Stimulated activated naive CD8-positive, alpha-beta T cell treated with anti-CD3 and anti-CD28 coated beads, Interleukin-15, amount 100 ng/mL, for 72 hours (primary cell): ENCODE data around the gene BTRC.
A peak's percentile ranks its signal among the peaks of the same experiment; 100 is the strongest.
"Not testable (repeated sequence)": the region's sequence is repeated elsewhere in the genome, so short reads cannot be mapped to it uniquely, and the experiment has no call there.

Source experiments
- ATAC-seq: fragments of 150-1000 bp; cut with Tn5 transposase; 2 replicates; pipeline ENCODE4 v1.10.0; 2021; ENCODE audit warnings: mild to moderate bottlenecking, moderate library complexity
- DNase-seq, 2 donors: peaks; one replicate each; pipeline ENCODE4 v3.0.0; 2021 to 2022
- H3K27ac Mint-ChIP-seq, 2 donors: one replicate each; pipeline ENCODE4 v1.8.0; 2022; ENCODE audit warnings: mild to moderate bottlenecking in 2 of 2, mixed read lengths in 2 of 2, moderate library complexity in 2 of 2
- H3K27me3 Mint-ChIP-seq: one replicate; pipeline ENCODE4 v1.8.0; 2022; ENCODE audit warnings: mixed read lengths
- H3K4me1 Mint-ChIP-seq: one replicate; pipeline ENCODE4 v1.8.0; 2022; ENCODE audit warnings: mild to moderate bottlenecking, mixed read lengths
- H3K4me3 Mint-ChIP-seq, 2 donors: one replicate each; pipeline ENCODE4 v1.8.0; 2022; ENCODE audit warnings: mild to moderate bottlenecking in 2 of 2, mixed read lengths in 2 of 2, moderate library complexity in 1 of 2
- H3K9me3 Mint-ChIP-seq, 2 donors: one replicate each; pipeline ENCODE4 v1.8.0; 2022; ENCODE audit warnings: mixed read lengths in 2 of 2

The BTRC gene

DNA sequence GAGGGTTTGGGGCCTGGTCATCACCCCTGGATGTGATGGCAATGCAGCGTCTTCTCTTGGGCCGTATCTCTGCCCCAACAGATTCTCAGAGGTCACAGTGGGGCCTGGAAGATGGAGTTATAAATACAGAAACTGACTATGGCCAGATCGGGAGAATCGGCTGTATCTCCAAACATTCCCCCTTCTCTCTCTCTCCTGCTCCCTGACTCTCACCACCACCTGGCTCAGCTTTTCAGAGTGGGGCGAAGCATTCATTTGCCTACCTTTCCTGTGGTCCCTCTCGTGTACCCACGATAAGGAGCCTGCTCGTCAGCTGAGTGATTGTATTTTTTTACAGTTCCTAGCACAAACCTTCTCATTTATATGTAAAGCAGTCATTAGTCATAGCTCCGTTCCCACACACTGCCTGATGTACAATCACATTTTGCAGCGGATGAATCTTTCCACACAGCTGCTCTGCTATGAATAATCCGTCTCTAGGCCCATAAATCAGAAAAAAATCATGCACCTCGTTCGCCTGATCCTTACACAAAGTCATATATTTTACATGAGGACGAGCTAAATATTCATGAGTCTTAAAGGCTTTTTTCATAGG lies 23.2 kb upstream of the BTRC start:
- Mint-ChIP-seq H3K9me3 (peaks cover 0 to 4% of the 10 kb centered on the region in 2 donors), H3K4me1 (no peaks in the 10 kb centered on the region), H3K27ac (no peak overlapping the region), H3K4me3 (no peak overlapping the region), H3K27me3 (peaks cover 13% of the 10 kb centered on the region)
- DNase-seq = no peak
- no peak for ATAC-seq

DNA sequence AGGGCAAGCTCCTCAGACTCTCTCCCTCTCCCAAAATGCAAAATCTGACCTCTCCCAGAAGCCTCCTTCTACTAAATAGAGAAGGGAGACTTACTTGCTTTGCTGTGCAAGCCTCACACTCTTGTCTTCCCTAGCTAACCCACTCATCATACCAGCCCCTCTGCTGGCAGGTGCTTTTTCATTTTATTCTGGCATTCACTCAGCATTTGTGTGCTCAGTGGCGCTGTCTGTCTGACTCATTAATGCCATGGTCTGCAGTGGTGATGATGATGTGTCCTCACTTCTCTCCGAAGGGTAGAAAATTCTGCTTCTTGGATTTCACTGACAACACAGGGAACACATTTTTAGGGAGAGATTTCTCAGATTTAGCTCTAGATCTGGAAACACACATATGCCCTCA lies 22.0 kb upstream of the BTRC start:
- peak overlapping the region in 1 of 2 donors; percentile 9 for H3K27ac Mint-ChIP-seq
- DNase-seq = no peak

DNA sequence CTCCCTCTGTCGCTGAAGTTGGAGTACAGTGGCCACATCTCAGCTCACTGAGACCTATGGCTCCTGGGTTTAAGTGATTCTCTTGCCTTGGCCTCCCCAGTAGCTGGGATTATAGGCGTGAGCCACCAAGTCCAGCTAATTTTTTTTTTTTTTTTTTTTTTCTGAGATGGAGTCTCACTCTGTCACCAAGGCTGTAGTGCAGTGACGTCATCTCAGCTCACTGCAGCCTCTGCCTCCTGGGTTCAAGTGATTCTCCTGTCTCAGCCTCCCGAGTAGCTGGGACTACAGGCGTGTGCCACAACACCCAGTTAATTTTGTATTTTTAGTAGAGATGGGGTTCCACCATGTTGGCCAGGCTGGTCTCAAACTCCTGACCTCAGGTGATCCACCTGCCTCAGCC lies 19.7 kb upstream of the BTRC start:
- not testable (repeated sequence) for H3K27me3 Mint-ChIP-seq, H3K4me1 Mint-ChIP-seq, DNase-seq, ATAC-seq, H3K9me3 Mint-ChIP-seq, H3K27ac Mint-ChIP-seq, H3K4me3 Mint-ChIP-seq

More for the DNA sequence above, 22.0 kb upstream of the BTRC start:
- H3K4me3 Mint-ChIP-seq = no peak overlapping the region
- peaks cover 13% of the 10 kb centered on the region for H3K27me3 Mint-ChIP-seq
- no peak for ATAC-seq
- H3K9me3 Mint-ChIP-seq = peaks cover 0 to 1% of the 10 kb centered on the region in 2 donors
- H3K4me1 Mint-ChIP-seq = no peaks in the 10 kb centered on the region

DNA sequence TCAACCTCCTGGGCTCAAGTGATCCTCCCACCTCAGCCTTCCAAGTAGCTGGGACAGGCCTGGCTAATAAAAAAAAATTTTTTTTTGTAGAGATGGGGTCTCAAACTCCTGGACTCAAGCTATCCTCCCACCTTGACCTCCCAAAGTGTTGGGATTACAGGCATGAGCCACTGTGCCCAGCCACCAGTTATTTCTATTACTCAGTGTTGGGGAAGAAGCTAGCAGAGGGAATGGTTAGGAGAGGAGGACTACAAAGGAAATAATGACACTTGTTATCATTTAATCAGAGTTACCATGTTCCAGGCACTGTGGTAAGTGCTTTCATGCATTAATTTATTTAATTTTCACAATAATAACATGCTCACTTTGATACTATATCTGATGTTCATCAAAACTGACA lies 17.6 kb upstream of the BTRC start:
- no peak overlapping the region for H3K27ac Mint-ChIP-seq
- H3K9me3 Mint-ChIP-seq = no peaks in the 10 kb centered on the region
- DNase-seq (no peak), ATAC-seq (no peak)
- peaks cover 14% of the 10 kb centered on the region for H3K27me3 Mint-ChIP-seq
- no peaks in the 10 kb centered on the region for H3K4me1 Mint-ChIP-seq
- H3K4me3 Mint-ChIP-seq = no peak overlapping the region

DNA sequence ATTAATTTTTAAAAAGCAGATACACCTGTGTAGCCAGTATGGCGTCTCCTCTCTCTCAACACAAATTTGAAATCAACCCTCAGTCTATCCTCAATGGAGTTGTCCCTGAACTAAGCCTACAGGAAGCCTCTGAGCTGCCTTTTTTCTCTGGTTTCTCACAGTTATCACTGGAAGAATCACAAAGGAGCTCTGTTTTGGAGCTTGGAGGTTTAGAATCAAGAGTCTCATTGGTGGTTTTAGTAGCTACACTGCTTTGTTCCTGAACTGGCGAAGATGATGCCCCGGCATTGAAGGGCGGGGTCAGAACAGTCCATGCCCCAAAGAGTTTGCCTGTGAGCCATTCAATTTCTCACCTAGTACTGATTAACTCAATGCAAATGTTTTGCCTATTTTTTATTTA lies 16.1 kb upstream of the BTRC start:
- DNase-seq (no peak), ATAC-seq (no peak)
- H3K9me3 Mint-ChIP-seq = no peaks in the 10 kb centered on the region
- H3K4me3 Mint-ChIP-seq = no peak overlapping the region
- H3K27me3 Mint-ChIP-seq = peaks cover 19% of the 10 kb centered on the region
- H3K27ac Mint-ChIP-seq = no peak overlapping the region
- H3K4me1 Mint-ChIP-seq = no peaks in the 10 kb centered on the region

DNA sequence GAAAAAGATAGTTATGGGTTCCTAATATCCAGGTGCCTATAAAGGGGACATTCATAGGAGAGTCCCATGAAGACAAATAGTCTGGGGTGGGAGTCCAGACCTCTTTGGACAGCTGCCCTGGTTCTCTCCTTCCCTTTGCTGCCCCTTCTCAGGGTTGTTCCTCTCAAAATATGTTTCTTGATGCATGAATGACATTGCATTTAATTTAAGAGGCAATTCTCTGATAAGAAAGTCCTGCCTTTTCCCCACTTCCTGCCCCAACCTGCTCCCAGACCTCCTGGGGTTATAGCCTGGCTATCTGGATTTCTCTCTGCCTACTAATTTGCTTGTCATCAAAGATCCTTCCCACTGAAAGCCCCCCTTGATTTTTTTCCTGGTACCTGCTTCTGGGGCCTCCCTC lies 12.5 kb upstream of the BTRC start:
- Mint-ChIP-seq H3K27me3 (peaks cover 19% of the 10 kb centered on the region), H3K4me3 (no peak overlapping the region), H3K9me3 (no peaks in the 10 kb centered on the region), H3K27ac (no peak overlapping the region), H3K4me1 (no peaks in the 10 kb centered on the region)
- no peak for ATAC-seq
- no peak for DNase-seq

DNA sequence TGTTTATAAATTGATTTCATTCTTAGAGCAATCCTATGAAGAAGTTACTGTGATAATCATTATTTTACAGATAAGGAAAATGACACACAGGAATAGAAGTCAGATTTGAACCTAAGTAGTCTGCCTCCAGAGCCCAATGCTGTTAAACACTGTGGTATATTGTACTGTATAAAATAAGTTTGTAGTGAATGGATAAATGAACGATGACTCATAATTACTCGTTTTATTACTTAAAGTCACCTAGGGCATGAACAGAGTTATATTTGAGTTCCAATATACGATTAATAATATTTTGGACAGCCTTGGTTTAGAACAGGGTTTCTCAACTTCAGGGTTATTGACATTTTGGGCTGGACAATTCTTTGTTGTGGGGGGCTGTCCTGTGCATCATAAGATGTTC lies 7.8 kb upstream of the BTRC start:
- no peak overlapping the region for H3K4me3 Mint-ChIP-seq
- no peak overlapping the region for H3K27ac Mint-ChIP-seq
- DNase-seq = no peak
- no peak for ATAC-seq
- no peaks in the 10 kb centered on the region for H3K4me1 Mint-ChIP-seq
- H3K9me3 Mint-ChIP-seq = no peaks in the 10 kb centered on the region
- peaks cover 11% of the 10 kb centered on the region for H3K27me3 Mint-ChIP-seq

DNA sequence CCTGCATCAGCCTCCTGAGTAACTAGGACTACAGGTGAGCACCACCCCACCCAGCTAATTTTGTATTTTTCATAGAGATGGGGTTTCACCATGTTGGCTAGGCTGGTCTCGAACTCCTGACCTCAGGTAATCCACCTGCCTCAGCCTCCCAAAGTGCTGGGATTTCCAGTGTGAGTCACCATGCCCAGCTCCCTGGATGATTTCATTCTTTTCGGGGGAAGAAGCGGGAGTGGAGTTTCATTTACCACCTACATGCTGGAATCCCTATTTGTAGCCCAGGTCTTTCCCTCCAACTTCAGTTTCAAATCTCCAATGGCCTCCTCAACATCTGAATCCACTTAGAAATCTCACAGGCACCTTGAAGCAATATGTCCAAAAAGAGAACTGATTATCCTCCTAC lies 2.9 kb upstream of the BTRC start:
- DNase-seq (no peak), ATAC-seq (no peak)
- H3K27me3 Mint-ChIP-seq = no peaks in the 10 kb centered on the region
- H3K4me3 Mint-ChIP-seq = no peak overlapping the region
- no peaks in the 10 kb centered on the region for H3K9me3 Mint-ChIP-seq
- H3K27ac Mint-ChIP-seq = no peak overlapping the region
- peaks cover 13% of the 10 kb centered on the region for H3K4me1 Mint-ChIP-seq

DNA sequence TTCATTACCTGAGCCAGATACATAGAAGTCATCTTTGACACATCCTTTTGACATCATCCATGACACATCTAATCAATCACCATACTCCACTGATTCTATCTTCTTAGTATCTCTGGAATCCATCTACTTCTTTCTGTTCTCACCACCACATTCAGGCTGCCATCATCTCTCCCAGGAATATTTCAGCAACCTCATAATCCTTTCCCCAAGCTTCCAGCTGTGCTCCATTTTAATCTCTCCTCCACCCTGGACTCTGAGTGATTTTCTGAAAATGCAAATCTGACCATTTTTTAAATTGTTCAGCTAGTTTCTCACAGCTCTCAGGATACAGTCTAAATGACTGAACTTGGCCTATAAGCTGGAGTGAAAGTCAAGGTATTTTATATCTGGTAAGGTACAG lies 2.5 kb upstream of the BTRC start:
- H3K27me3 Mint-ChIP-seq = no peaks in the 10 kb centered on the region
- peaks cover 18% of the 10 kb centered on the region for H3K4me1 Mint-ChIP-seq
- ATAC-seq (no peak), DNase-seq (no peak)
- no peak overlapping the region for H3K4me3 Mint-ChIP-seq
- H3K27ac Mint-ChIP-seq = no peak overlapping the region
- H3K9me3 Mint-ChIP-seq = no peaks in the 10 kb centered on the region

DNA sequence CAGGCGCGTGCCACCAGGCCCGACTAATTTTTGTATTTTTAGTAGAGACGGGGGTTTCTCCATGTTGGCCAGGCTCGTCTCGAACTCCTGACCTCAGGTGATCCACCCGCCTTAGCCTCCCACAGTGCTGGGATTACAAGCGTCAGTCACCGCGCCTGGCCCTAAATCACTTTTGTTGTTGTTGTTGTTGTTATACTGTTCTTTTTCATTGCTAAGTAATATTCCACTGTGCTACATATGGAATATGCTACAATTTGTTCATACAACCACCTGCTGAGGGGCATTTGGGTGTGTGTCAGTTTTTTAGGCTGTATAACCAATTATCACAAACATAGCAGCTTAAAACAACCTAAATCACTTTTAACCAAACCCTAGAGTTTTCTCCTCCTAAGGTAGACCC lies 1.1 kb upstream of the BTRC start:
- peaks cover 22% of the 10 kb centered on the region for H3K4me1 Mint-ChIP-seq
- not testable (repeated sequence) for H3K9me3 Mint-ChIP-seq, DNase-seq, H3K27ac Mint-ChIP-seq, H3K27me3 Mint-ChIP-seq, ATAC-seq, H3K4me3 Mint-ChIP-seq

DNA sequence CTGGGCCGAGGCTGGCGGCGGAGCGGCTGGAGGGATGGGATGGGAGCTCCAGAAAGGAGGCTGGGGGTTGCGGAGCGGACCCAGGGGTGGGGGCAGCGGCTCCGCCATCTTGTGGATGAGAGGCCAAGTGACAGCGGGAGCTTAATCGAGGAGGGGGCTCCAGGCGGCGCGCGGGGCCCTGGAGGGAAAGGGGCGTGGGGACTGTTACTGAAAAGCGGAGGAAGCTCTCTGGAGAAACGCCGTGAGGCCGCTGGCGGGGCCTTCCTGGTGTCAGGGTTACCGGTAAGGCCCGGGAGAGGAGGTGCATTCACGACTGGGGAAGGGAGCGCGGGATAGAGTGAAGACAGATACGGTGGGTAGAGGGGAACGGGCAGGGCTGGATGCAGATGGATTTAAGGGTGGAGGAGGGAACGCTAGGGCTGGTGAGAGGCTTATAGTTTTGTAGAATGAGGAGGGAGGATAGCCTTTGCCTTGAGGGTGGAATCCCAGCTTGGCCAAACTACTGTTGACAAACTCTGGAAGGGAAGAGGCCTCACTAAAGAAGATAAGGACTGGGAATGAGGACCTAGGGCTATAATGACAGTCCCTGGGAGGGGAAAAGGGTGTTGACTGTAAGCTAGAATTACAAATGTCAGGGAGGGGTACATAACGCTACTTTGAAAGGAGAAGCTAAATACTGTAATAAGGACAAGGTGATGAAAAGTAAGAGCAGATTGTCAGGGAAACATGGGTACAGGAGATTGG lies 535 bp downstream of the BTRC start:
- H3K27me3 Mint-ChIP-seq = no peaks in the 10 kb centered on the region
- H3K4me3 Mint-ChIP-seq = peak overlapping the region; percentile 92
- peaks cover 29% of the 10 kb centered on the region for H3K4me1 Mint-ChIP-seq
- ATAC-seq (peak; percentile 36), DNase-seq (peak in 1 of 2 donors; percentile 54)
- H3K27ac Mint-ChIP-seq = peak overlapping the region; percentile 88 to 99
- H3K9me3 Mint-ChIP-seq = no peaks in the 10 kb centered on the region

DNA sequence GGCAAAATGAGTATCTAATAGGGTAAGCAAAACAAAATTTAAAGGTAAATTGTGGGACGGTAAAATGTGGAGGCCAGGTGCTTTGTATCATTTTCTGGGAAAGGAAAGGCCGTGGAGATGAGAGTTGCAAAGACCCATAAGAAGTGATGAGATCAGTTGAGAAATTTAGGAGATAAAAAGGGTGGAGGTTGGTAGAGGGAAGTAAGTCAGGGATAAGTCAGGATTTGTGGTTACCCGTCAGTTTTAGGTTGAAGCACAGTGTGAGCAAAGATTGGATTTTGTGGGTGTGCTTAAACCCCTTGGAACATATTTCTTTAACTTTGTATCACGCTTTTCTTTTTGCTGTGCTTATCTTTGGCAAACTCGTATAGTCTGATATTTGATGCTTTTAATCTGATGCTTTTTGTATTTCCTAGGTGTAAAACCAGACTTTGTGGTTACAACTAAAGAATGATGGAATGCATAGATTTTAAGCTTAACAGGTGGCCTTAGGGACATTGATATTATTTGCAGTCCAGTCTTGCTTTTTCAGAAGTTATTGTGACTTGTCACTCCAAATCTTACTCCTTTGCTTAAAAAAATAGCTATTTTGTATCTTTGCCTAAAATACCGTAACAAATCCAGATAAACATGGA lies 1.2 kb downstream of the BTRC start:
- Mint-ChIP-seq H3K27ac (peak overlapping the region in 1 of 2 donors; percentile 88), H3K27me3 (no peaks in the 10 kb centered on the region), H3K4me3 (peak overlapping the region; percentile 92), H3K9me3 (no peaks in the 10 kb centered on the region), H3K4me1 (peaks cover 29% of the 10 kb centered on the region)
- ATAC-seq (no peak), DNase-seq (no peak)

DNA sequence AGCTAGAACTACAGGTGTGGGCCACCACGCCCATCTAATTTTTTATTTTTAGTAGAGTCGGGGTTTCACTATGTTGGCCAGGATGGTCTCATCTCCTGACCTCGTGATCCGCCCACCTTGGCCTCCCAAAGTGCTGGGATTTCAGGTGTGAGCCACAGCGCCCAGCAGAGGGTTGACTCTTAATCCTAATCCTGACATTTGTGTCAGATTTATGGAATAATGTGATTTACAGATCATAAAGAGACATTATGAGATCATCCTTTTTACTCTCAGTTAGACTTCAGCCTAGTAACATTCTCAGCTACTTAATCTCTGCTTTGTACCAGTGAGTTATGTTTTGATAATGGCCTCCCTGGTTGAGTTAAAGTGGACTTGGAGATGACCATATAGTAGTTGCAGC lies 2.2 kb downstream of the BTRC start:
- DNase-seq (no peak), ATAC-seq (no peak)
- H3K4me3 Mint-ChIP-seq = no peak overlapping the region
- H3K27me3 Mint-ChIP-seq = no peaks in the 10 kb centered on the region
- H3K27ac Mint-ChIP-seq = peak overlapping the region in 1 of 2 donors; percentile 40
- H3K4me1 Mint-ChIP-seq = peaks cover 29% of the 10 kb centered on the region
- H3K9me3 Mint-ChIP-seq = no peaks in the 10 kb centered on the region

DNA sequence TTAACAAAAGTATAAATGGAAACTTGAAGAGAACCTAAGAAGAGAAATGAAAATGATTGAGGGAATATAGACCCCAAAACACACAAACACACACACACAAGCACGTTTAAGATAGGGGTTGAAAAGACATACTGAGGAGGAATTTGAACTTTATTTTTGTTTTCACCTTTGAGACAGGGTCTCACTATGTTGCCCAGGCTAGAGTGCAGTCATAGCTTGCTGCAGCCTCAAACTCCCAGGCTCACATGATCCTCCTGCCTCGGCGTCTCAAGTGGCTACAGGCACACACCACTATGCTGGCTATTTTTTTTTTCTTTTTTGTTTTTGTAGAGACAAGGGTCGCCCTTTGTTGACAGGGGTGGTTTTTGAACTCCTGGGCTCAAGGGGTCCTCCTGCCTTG lies 4.0 kb downstream of the BTRC start:
- Mint-ChIP-seq H3K27me3 (no peaks in the 10 kb centered on the region), H3K27ac (no peak overlapping the region), H3K9me3 (no peaks in the 10 kb centered on the region), H3K4me3 (no peak overlapping the region), H3K4me1 (peaks cover 29% of the 10 kb centered on the region)
- no peak for DNase-seq
- ATAC-seq = no peak

DNA sequence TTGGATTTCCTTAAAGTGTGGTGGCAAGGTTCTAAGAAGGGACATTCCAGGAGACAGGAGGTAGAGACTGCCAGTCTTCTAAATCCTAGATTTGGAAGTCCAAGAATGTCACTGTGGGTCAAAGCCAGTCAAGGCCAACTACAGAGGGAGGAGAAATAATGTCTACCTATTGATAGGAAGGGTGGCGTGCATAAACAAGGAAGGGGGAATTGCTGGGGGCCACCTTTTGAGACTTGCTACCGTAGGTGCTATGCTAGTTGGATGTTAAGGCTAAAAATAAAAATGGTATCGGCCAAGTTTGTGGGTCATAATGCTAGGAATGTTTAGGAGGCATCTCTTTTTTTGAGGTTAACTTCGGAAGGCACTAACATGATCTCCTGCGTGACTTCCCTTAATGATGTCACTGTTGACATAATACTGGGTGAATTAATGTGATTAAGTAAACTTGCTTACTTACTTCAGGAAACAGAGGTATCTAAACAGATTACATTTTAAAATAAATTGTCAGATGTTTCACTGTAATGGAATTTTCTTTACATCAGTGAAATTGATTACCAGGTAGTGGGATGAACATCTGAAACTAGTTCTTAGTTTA lies 4.8 kb downstream of the BTRC start:
- peaks cover 29% of the 10 kb centered on the region for H3K4me1 Mint-ChIP-seq
- no peaks in the 10 kb centered on the region for H3K9me3 Mint-ChIP-seq
- DNase-seq (no peak), ATAC-seq (no peak)
- no peak overlapping the region for H3K4me3 Mint-ChIP-seq
- H3K27me3 Mint-ChIP-seq = no peaks in the 10 kb centered on the region
- H3K27ac Mint-ChIP-seq = no peak overlapping the region

DNA sequence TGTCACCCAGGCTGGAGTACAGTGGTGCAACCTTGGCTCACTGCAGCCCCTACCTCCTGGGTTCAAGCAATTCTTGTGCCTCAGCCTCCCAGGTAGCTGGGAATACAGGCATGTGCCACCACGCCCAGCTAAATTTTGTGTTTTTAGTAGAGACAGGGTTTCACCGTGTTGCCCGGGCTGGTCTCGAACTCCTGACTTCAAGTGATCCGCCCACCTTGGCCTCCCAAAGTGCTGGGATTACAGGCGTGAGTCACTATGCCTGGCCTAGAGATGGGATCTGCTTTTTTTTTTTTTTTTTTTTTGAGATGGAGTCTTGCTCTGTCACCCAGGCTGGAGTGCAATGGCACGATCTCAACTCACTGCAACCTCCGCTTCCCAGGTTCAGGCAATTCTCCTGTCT lies 6.1 kb downstream of the BTRC start:
- H3K4me1 Mint-ChIP-seq = peaks cover 21% of the 10 kb centered on the region
- H3K4me3 Mint-ChIP-seq, H3K27me3 Mint-ChIP-seq, H3K27ac Mint-ChIP-seq, H3K9me3 Mint-ChIP-seq, ATAC-seq, DNase-seq: not testable (repeated sequence)
